Measurements from ENCODE around the gene HELZ.
"Not testable (repeated sequence)": the region's sequence is repeated elsewhere in the genome, so short reads cannot be mapped to it uniquely, and the experiment has no call there.

Gene HELZ

GRCh38 chr17:67129283-67129682, 115.7 kb downstream of the HELZ start:
- Histone ChIP-seq H3K27me3 (ENCODE audit: insufficient read depth, low read length) (no peaks in the 10 kb centered on the region), H3K4me1 (ENCODE audit: control insufficient read depth, insufficient read depth, low read length, unreplicated experiment) (no peaks in the 10 kb centered on the region), H2AFZ (ENCODE audit: low read length, unreplicated experiment) (no peak overlapping the region), H3K27ac (ENCODE audit: low read depth, low read length) (no peak overlapping the region), H3K4me3 (ENCODE audit: low read depth, low read length) (no peak overlapping the region), H3K79me2 (ENCODE audit: control insufficient read depth, insufficient read depth, low read length, unreplicated experiment) (no peaks in the 10 kb centered on the region), H3K36me3 (ENCODE audit: insufficient read depth, low read length) (peaks cover 3% of the 10 kb centered on the region; the same call in 1 of the 2 replicates)

- no peaks in the 10 kb centered on the region for H3K27me3 ChIP-seq (ENCODE audit: insufficient read depth, low read length)
- H3K4me1 ChIP-seq (ENCODE audit: control insufficient read depth, insufficient read depth, low read length, unreplicated experiment) = no peaks in the 10 kb centered on the region
- no peak overlapping the region for H3K27ac ChIP-seq (ENCODE audit: low read depth, low read length)
- no peak overlapping the region for H3K4me3 ChIP-seq (ENCODE audit: low read depth, low read length)
- H3K79me2 ChIP-seq (ENCODE audit: control insufficient read depth, insufficient read depth, low read length, unreplicated experiment) = no peaks in the 10 kb centered on the region
- H3K36me3 ChIP-seq (ENCODE audit: insufficient read depth, low read length) = peaks cover 6% of the 10 kb centered on the region; the same call in 1 of the 2 replicates
- H2AFZ ChIP-seq (ENCODE audit: low read length, unreplicated experiment) = no peak overlapping the region
These were observed 116.3 kb downstream of the HELZ start for GRCh38 chr17:67128700-67129099.

GRCh38 chr17:67127925-67128324, 117.1 kb downstream of the HELZ start:
- Histone ChIP-seq H3K27ac (ENCODE audit: low read depth, low read length) (no peak overlapping the region), H2AFZ (ENCODE audit: low read length, unreplicated experiment) (no peak overlapping the region), H3K79me2 (ENCODE audit: control insufficient read depth, insufficient read depth, low read length, unreplicated experiment) (no peaks in the 10 kb centered on the region), H3K4me1 (ENCODE audit: control insufficient read depth, insufficient read depth, low read length, unreplicated experiment) (no peaks in the 10 kb centered on the region), H3K27me3 (ENCODE audit: insufficient read depth, low read length) (no peaks in the 10 kb centered on the region), H3K4me3 (ENCODE audit: low read depth, low read length) (no peak overlapping the region), H3K36me3 (ENCODE audit: insufficient read depth, low read length) (peaks cover 8% of the 10 kb centered on the region; the same call in 1 of the 2 replicates)

GRCh38 chr17:67126983-67127382, 118.0 kb downstream of the HELZ start:
- Histone ChIP-seq H3K36me3 (ENCODE audit: insufficient read depth, low read length) (peaks cover 8% of the 10 kb centered on the region; the same call in 1 of the 2 replicates), H3K79me2 (ENCODE audit: control insufficient read depth, insufficient read depth, low read length, unreplicated experiment) (no peaks in the 10 kb centered on the region), H3K27ac (ENCODE audit: low read depth, low read length) (no peak overlapping the region), H3K4me1 (ENCODE audit: control insufficient read depth, insufficient read depth, low read length, unreplicated experiment) (no peaks in the 10 kb centered on the region), H2AFZ (ENCODE audit: low read length, unreplicated experiment) (no peak overlapping the region), H3K4me3 (ENCODE audit: low read depth, low read length) (no peak overlapping the region), H3K27me3 (ENCODE audit: insufficient read depth, low read length) (no peaks in the 10 kb centered on the region)

GRCh38 chr17:67126543-67126942, 118.5 kb downstream of the HELZ start:
- H3K27ac ChIP-seq (ENCODE audit: low read depth, low read length); H2AFZ ChIP-seq (ENCODE audit: low read length, unreplicated experiment); H3K4me1 ChIP-seq (ENCODE audit: control insufficient read depth, insufficient read depth, low read length, unreplicated experiment); H3K79me2 ChIP-seq (ENCODE audit: control insufficient read depth, insufficient read depth, low read length, unreplicated experiment); H3K36me3 ChIP-seq (ENCODE audit: insufficient read depth, low read length); H3K4me3 ChIP-seq (ENCODE audit: low read depth, low read length); H3K27me3 ChIP-seq (ENCODE audit: insufficient read depth, low read length): not testable (repeated sequence)

- Histone ChIP-seq H3K27ac (ENCODE audit: low read depth, low read length) (no peak overlapping the region), H2AFZ (ENCODE audit: low read length, unreplicated experiment) (no peak overlapping the region), H3K36me3 (ENCODE audit: insufficient read depth, low read length) (peaks cover 14% of the 10 kb centered on the region), H3K27me3 (ENCODE audit: insufficient read depth, low read length) (no peaks in the 10 kb centered on the region), H3K79me2 (ENCODE audit: control insufficient read depth, insufficient read depth, low read length, unreplicated experiment) (no peaks in the 10 kb centered on the region), H3K4me3 (ENCODE audit: low read depth, low read length) (no peak overlapping the region), H3K4me1 (ENCODE audit: control insufficient read depth, insufficient read depth, low read length, unreplicated experiment) (no peaks in the 10 kb centered on the region)
These were observed 119.1 kb downstream of the HELZ start for GRCh38 chr17:67125924-67126323.

- Histone ChIP-seq H3K79me2 (ENCODE audit: control insufficient read depth, insufficient read depth, low read length, unreplicated experiment) (no peaks in the 10 kb centered on the region), H3K4me1 (ENCODE audit: control insufficient read depth, insufficient read depth, low read length, unreplicated experiment) (no peaks in the 10 kb centered on the region), H3K4me3 (ENCODE audit: low read depth, low read length) (no peak overlapping the region), H3K27me3 (ENCODE audit: insufficient read depth, low read length) (no peaks in the 10 kb centered on the region), H3K36me3 (ENCODE audit: insufficient read depth, low read length) (peaks cover 19% of the 10 kb centered on the region), H2AFZ (ENCODE audit: low read length, unreplicated experiment) (no peak overlapping the region), H3K27ac (ENCODE audit: low read depth, low read length) (no peak overlapping the region)
These were observed 119.6 kb downstream of the HELZ start for GRCh38 chr17:67125417-67125816.

- peaks cover 25% of the 10 kb centered on the region for H3K36me3 ChIP-seq (ENCODE audit: insufficient read depth, low read length)
- H3K4me3 ChIP-seq (ENCODE audit: low read depth, low read length) = no peak overlapping the region
- H3K79me2 ChIP-seq (ENCODE audit: control insufficient read depth, insufficient read depth, low read length, unreplicated experiment) = no peaks in the 10 kb centered on the region
- H2AFZ ChIP-seq (ENCODE audit: low read length, unreplicated experiment) = no peak overlapping the region
- no peaks in the 10 kb centered on the region for H3K4me1 ChIP-seq (ENCODE audit: control insufficient read depth, insufficient read depth, low read length, unreplicated experiment)
- H3K27ac ChIP-seq (ENCODE audit: low read depth, low read length) = no peak overlapping the region
- H3K27me3 ChIP-seq (ENCODE audit: insufficient read depth, low read length) = no peaks in the 10 kb centered on the region
These were observed 120.4 kb downstream of the HELZ start for GRCh38 chr17:67124450-67125148.

- no peaks in the 10 kb centered on the region for H3K79me2 ChIP-seq (ENCODE audit: control insufficient read depth, insufficient read depth, low read length, unreplicated experiment)
- H2AFZ ChIP-seq (ENCODE audit: low read length, unreplicated experiment) = no peak overlapping the region
- H3K4me1 ChIP-seq (ENCODE audit: control insufficient read depth, insufficient read depth, low read length, unreplicated experiment) = no peaks in the 10 kb centered on the region
- no peak overlapping the region for H3K4me3 ChIP-seq (ENCODE audit: low read depth, low read length)
- no peak overlapping the region for H3K27ac ChIP-seq (ENCODE audit: low read depth, low read length)
- no peaks in the 10 kb centered on the region for H3K27me3 ChIP-seq (ENCODE audit: insufficient read depth, low read length)
- peaks cover 31% of the 10 kb centered on the region for H3K36me3 ChIP-seq (ENCODE audit: insufficient read depth, low read length)
These were observed 121.3 kb downstream of the HELZ start for GRCh38 chr17:67123699-67124098.

GRCh38 chr17:67121316-67121891, 123.6 kb downstream of the HELZ start:
- Histone ChIP-seq H3K27me3 (ENCODE audit: insufficient read depth, low read length) (no peaks in the 10 kb centered on the region), H3K36me3 (ENCODE audit: insufficient read depth, low read length) (peaks cover 42% of the 10 kb centered on the region), H3K79me2 (ENCODE audit: control insufficient read depth, insufficient read depth, low read length, unreplicated experiment) (no peaks in the 10 kb centered on the region), H3K4me1 (ENCODE audit: control insufficient read depth, insufficient read depth, low read length, unreplicated experiment) (no peaks in the 10 kb centered on the region), H3K27ac (ENCODE audit: low read depth, low read length) (no peak overlapping the region), H2AFZ (ENCODE audit: low read length, unreplicated experiment) (no peak overlapping the region), H3K4me3 (ENCODE audit: low read depth, low read length) (no peak overlapping the region)

- no peak overlapping the region for H3K4me3 ChIP-seq (ENCODE audit: low read depth, low read length)
- no peak overlapping the region for H2AFZ ChIP-seq (ENCODE audit: low read length, unreplicated experiment)
- H3K27ac ChIP-seq (ENCODE audit: low read depth, low read length) = no peak overlapping the region
- no peaks in the 10 kb centered on the region for H3K27me3 ChIP-seq (ENCODE audit: insufficient read depth, low read length)
- H3K79me2 ChIP-seq (ENCODE audit: control insufficient read depth, insufficient read depth, low read length, unreplicated experiment) = no peaks in the 10 kb centered on the region
- no peaks in the 10 kb centered on the region for H3K4me1 ChIP-seq (ENCODE audit: control insufficient read depth, insufficient read depth, low read length, unreplicated experiment)
- peaks cover 56% of the 10 kb centered on the region for H3K36me3 ChIP-seq (ENCODE audit: insufficient read depth, low read length)
These were observed 125.9 kb downstream of the HELZ start for GRCh38 chr17:67119102-67119501.
